Stimulated activated CD8-positive, alpha-beta memory T cell treated with anti-CD3 and anti-CD28 coated beads, Interleukin-4, amount 100 ng/mL, for 4 hours (primary cell): Measurements from ENCODE around the gene EIF3I.
A peak's percentile ranks its signal among the peaks of the same experiment; 100 is the strongest.

Experiments
- DNase-seq, 2 donors: peaks; one replicate each; pipeline ENCODE4 v3.0.0-alpha.2; 2020; ENCODE audit warnings: low read depth in 2 of 2, low spot score in 1 of 2

Gene EIF3I

DNA sequence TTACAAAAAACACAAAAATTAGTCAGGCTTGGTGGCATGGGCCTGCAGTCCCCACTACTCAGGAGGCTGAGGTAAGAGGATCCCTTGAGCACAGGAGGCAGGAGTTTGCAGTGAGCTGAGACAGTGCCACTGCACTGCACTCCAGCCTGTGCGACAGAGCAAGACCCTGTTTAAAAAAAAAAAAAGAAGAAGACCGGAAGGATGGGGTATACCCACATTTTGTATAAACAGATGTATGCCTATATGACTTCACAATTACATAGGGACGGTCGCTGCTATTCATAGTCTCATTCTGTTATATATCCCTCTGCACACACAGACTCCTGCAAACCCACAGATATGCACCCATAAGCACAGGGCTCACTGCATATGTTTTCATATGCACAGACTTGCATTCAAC, 41.5 kb downstream of the EIF3I start:
- no peak for DNase-seq

DNA sequence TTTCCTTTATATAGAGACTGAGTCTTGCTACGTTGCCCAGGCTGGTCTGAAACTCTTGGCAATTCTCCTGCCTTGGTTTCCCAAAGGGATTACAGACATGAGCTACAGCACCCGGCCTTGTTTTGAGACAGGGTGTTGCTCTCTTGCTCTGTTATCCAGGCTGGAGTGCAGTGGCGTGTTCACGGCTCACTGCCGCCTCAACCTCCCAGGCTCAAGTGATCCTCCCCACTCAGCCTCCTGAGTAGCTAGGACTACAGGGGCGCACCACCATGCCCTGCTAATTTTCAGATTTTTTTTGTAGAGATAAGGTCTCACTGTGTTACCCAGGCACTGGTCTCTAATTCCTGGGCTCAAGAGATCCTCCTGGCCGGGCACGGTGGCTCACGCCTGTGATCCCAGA, 43.6 kb downstream of the EIF3I start:
- DNase-seq, result no peak

DNA sequence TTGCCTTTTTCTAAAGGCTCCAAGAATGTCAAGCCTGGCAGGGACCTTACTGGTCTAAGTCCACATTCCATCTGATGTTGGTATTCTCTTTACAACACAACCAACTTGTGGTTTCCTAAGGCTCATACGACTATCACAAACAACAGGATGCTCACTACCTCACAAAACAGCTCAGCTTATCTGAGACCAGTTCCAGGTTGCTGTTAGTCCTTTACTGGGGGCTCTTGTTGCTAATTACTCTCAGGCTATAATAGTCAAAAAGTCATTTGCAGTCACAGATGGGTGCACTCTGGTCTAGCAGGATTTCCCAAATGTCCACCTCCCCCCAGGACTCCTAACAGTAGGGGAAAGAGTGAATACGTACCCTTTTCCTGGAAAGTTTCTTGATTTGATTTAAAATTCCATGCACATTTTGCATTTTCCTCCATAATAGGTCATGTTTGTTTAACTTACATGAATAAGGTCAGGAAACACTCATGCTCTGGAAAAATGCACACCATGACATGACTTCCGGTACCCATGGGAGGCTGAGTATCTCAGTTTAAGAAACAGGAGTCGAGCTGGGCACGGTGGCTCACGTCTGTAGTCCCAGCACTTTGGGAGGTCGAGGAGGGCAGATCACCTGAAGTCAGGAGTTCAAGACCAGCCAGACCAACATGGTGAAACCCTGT, 44.8 kb downstream of the EIF3I start:
- DNase-seq, result no peak

DNA sequence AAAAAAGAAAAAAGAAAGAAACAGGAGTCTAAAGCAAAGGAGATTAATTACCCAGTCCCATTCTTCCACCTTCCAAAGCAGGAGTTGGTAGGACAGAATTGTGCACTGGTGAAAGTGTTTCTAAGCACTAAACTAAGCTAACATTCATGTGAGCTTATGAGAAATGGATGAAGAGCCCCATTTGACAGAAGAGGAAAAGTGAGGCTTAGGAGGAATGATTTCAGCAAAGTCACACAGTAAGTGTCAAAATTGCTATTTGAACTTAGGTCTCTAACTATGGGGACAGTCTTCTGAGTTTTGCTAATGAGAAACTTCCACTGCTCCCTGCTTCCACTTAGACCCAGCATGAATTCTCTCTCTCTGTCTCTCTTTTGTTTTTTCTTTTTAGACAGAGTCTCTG, 47.5 kb downstream of the EIF3I start:
- no peak for DNase-seq

DNA sequence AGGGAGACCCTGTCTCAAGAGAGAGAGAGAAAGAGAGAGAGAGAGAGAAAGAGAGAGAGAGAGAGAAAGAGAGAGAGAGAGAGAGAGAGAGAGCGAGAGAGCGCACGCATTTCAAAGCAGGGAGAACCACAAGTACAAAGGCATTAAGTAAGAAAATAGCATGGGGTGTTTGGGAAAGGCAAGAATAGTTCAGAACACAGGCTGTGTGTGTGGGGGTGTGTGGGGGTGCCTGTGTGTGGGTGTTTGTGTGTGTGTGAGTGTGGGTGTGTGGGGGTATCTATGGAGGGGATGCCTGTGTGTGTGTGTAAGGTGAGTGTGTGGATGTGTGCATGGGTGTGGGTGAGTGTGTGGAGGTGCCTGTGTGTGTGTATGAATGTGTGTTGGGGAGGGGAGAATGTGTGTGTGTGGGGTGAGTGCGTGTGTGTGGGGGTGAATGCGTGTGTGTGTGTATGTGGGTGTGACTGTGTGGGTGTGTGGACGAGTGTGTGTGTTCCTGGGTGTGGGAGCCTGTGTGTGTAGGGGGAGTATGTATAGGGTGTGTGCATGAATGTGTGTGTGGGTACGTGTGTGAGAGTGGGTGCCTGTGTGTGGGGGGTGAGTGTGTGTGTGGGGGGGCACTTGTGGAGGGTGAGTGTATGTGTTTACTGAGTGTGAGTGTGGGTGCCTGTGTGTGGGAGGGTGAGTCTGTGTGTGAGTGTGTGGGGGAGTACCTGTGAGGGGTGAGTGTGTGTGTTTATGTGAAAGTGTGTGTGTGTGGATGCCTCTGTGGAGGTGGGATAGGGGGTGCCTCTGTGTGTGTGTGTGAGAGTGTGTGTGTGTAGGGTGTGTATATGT, 50.6 kb downstream of the EIF3I start:
- DNase-seq, result no peak

DNA sequence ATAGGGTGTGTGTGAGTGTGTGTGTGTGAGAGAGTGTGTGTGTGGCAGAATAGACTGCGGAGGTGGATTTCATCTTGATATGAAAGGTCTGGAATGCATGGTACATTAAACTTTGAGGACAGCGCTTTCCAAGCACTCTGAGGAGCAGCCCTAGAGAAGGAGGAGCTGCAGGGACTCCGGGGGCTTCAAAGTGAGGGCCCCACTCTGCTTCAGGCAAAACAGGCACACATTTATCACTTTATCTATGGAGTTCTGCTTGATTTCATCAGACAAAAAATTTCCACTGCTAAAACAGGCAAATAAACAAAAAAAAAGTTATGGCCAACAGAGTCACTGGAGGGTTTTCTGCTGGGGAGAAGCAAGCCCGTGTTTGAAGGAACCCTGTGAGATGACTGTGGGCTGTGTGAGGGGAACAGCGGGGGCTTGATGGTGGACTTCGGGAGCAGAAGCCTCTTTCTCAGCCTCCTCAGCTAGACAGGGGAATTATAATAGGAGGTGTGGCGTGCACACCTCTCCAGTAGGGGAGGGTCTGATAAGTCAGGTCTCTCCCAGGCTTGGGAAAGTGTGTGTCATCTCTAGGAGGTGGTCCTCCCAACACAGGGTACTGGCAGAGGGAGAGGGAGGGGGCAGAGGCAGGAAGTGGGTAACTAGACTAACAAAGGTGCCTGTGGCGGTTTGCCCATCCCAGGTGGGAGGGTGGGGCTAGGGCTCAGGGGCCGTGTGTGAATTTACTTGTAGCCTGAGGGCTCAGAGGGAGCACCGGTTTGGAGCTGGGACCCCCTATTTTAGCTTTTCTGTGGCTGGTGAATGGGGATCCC, 51.4 kb downstream of the EIF3I start:
- DNase-seq, result peak; percentile 68 to 82

- no peak for DNase-seq
Observed at GRCh38 chr1:32274646-32275340, 52.6 kb downstream of the EIF3I start.

DNA sequence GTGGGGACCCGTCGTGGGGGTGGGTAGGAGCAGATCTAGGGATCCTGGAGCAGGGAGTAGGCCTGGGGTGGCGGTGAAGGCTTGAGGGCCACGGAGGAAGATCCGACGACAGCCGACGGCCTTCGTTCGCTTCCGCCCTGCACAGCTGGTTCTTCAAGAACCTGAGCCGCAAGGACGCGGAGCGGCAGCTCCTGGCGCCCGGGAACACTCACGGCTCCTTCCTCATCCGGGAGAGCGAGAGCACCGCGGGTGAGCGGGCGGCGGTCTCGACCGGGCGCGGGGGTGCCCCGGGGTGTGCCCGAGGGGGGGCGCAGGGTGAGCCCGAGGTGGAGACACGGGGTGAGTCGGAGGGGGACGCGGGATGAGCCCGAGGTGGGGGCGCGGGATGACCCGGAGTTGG, 53.2 kb downstream of the EIF3I start:
- no peak for DNase-seq

DNA sequence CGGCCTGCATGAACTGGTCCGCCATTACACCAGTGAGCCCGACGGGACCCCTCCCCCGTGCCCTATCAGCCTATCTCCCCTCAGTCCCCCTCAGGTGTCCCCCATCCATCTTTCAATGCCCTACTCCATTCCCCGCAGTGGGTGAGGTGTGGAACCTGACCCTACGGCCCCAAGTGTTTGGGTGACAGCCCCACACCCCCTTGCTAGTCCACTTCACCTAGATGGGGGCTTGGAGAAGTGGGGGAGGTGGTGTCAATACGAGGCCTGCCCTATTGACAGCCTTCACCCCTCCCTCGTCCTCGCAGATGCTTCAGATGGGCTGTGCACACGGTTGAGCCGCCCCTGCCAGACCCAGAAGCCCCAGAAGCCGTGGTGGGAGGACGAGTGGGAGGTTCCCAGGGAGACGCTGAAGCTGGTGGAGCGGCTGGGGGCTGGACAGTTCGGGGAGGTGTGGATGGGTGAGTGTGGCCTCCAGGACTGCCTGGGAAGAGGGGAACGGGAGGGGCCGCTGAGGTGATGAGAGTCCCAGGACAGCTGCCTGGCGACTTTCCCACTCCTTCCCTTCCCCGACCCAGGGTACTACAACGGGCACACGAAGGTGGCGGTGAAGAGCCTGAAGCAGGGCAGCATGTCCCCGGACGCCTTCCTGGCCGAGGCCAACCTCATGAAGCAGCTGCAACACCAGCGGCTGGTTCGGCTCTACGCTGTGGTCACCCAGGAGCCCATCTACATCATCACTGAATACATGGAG, 54.0 kb downstream of the EIF3I start:
- no peak for DNase-seq
